ENCODE measurements around the gene SLC35D2. TPM values are rescaled to one million over a fixed set of nuclear protein-coding genes. Genes with fewer than 3 reads are reported as not detected.
A peak's percentile ranks its signal among the peaks of the same experiment; 100 is the strongest.

The SLC35D2 gene
- total RNA-seq, 4 donors from 2014 or later = 10.7 to 21.3 (median 13.3) TPM

DNA sequence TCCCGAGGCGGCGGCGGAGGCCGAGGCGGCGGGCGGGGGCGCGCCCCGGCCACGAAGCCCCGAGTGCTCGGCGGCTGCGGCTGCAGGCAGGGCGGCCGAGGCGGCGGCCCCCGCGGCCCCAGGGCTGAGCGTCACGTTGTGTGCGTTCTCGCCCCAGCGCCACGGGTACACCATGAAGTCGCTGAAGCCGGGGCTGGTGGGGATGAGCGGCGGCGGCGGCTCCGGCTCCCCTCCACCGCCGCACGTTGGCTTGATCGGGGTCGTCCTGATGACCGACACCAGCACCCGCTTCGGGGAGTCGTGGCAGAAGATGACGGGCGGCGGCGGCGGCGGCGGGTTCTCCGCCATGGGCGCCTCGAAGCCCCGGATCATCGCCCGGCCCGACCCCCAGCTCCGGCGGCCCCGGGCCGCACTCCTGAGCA lies 34.2 kb upstream of the SLC35D2 start:
- DNase-seq (ENCODE audit: low spot score in 2 of 2) = no peak
- TF ChIP-seq CTCF (IDR thresholded peaks at IDR 0.05) = no peak
- TF ChIP-seq POLR2A (IDR thresholded peaks at IDR 0.05) = no peak
- intact Hi-C loops (cut with DNase I; ENCODE audit: low total_unique reads) = no loop called here
- H3K4me3 ChIP-seq (ENCODE audit: low read depth, poor library complexity, severe bottlenecking) = peak overlapping the region; percentile 40
- 0% methylated on average over 8 of the region's 62 CpGs; no CpG with 5 or more reads in 1 of the 2 donors for WGBS, 2 donors

GRCh38 chr9:96417051-96417586 lies 33.6 kb upstream of the SLC35D2 start:
- TF ChIP-seq POLR2A (IDR thresholded peaks at IDR 0.05) = no peak
- TF ChIP-seq CTCF (IDR thresholded peaks at IDR 0.05) = no peak
- WGBS, 2 donors = 0% methylated on average over 17 to 26 of the region's 50 CpGs

DNA sequence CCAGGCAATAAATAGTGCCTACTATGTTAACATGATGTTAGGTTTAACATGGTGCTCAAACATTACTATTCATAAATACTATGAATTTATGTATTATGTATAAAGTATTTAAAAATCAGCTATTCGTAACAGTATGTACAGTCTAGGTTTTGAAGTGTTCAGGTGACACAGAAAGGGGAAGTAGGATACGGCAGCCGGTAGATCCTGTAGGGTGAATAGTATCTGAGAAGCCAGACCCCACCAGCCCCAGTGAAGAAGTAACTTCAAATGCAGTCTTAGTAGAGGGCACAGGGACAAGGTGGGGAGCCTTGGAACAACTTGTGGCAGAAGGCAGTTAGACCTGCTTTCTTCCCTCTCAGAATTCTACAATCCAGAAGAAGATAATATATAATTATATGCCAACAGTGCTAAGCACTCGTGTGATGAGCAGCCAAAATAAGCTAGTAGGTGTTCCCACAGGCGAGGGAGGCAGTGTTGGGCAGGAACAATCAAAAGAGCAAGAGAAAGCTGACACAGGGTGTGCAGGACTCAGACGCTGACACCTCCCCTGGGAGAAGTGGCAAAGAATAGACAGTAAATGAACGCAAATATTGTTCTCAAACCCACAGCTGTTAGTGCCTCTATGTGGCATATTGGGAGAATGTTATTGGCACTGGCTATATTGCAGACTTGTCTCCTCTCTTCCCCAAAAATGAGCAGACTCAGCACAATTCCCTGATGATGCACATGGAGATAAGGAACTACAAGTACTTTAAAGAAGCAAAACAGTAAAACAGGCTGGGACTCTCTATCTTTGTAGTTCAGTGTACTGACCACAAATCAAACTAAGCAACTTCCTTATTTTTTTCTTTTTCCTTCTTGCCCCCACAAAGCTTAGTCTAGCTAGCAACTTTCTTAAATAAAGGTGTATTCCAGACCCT lies 30.1 kb upstream of the SLC35D2 start:
- TF ChIP-seq POLR2A (IDR thresholded peaks at IDR 0.05) = no peak
- TF ChIP-seq CTCF (IDR thresholded peaks at IDR 0.05) = no peak
- intact Hi-C loops (cut with DNase I; ENCODE audit: low total_unique reads) = no loop called here
- DNase-seq (ENCODE audit: low spot score in 2 of 2) = no peak
- H3K4me3 ChIP-seq (ENCODE audit: low read depth, poor library complexity, severe bottlenecking) = no peak overlapping the region
- WGBS, 2 donors = 32 to 35% methylated on average over 7 of the region's 7 CpGs

More at GRCh38 chr9:96417051-96417586, 33.6 kb upstream of the SLC35D2 start:
- H3K4me3 ChIP-seq (ENCODE audit: low read depth, poor library complexity, severe bottlenecking) = peak overlapping the region; percentile 39
- DNase-seq (ENCODE audit: low spot score in 2 of 2) = peak; percentile 86 to 98
- intact Hi-C loops (cut with DNase I; ENCODE audit: low total_unique reads) = no loop called here

GRCh38 chr9:96412174-96412913 lies 28.8 kb upstream of the SLC35D2 start:
- intact Hi-C loops (cut with DNase I; ENCODE audit: low total_unique reads) = no loop called here
- no peak for TF ChIP-seq CTCF (IDR thresholded peaks at IDR 0.05)
- TF ChIP-seq POLR2A (IDR thresholded peaks at IDR 0.05) = no peak
- no peak for DNase-seq (ENCODE audit: low spot score in 2 of 2)
- H3K4me3 ChIP-seq (ENCODE audit: low read depth, poor library complexity, severe bottlenecking) = no peak overlapping the region
- WGBS, 2 donors = 86 to 89% methylated on average over 8 of the region's 8 CpGs

DNA sequence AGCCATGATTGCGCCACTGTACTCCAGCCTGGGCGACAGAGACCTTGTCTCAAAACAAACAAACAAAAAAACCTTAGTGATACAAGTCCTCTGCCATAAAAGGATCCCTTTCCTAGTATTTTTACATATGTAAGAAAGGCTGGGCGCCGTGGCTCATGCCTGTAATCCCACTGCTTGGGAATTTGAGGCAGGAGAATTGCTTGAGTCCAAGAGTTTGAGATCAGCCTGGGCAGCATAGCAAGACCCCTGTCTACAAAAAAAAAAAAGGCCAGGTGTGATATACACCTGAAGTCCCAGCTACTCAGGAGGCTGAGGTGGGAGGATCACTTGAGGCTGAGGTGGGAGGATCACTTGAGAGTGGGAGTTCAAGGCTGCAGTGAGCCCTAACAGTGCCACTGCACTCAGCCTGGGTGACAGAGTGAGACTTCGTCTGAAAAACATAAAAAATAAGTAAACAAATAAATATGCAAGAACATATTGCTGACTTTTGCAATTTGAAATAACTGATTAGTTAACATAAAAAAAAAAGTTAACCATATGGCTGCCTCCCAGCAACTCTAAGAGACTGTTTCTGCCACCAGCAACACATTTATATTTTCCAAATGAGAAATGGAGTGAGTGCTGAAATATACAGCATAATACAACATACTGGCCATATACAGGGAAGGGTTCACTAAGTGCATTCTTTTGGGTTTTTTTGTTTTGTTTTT lies 27.8 kb upstream of the SLC35D2 start:
- intact Hi-C loops (cut with DNase I; ENCODE audit: low total_unique reads) = no loop called here
- 87 to 92% methylated on average over 5 of the region's 5 CpGs for WGBS, 2 donors
- no peak for DNase-seq (ENCODE audit: low spot score in 2 of 2)
- no peak for TF ChIP-seq POLR2A (IDR thresholded peaks at IDR 0.05)
- no peak for TF ChIP-seq CTCF (IDR thresholded peaks at IDR 0.05)
- H3K4me3 ChIP-seq (ENCODE audit: low read depth, poor library complexity, severe bottlenecking) = no peak overlapping the region
